ENCODE results near the gene ANKRD42.

DNA sequence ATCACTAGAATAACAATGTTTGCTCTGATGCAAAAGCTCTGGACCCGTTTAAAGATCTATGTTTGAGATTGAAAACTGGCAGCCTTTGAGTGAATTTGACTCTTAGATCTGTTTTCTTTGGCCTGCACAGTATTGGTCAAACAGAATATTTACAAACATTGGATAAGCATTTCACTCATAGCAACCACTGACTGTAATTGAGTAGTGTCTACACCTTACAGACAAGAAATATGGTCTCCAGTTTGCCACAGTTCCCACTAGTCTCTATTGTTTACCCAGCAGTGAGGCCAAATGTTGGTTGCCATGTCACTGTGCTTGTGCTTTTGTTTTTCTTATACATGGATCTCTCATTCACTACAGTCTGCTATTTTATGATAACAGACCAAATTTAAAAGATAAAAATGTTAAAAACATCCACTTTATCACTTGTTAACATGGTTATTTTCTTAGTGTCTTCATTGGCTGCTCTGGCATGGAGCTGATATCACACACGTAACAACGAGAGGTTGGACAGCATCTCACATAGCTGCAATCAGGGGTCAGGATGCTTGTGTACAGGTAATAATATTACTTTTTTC is 12.2 kb downstream of the ANKRD42 start:
- TF ChIP-seq, protein P1, sequence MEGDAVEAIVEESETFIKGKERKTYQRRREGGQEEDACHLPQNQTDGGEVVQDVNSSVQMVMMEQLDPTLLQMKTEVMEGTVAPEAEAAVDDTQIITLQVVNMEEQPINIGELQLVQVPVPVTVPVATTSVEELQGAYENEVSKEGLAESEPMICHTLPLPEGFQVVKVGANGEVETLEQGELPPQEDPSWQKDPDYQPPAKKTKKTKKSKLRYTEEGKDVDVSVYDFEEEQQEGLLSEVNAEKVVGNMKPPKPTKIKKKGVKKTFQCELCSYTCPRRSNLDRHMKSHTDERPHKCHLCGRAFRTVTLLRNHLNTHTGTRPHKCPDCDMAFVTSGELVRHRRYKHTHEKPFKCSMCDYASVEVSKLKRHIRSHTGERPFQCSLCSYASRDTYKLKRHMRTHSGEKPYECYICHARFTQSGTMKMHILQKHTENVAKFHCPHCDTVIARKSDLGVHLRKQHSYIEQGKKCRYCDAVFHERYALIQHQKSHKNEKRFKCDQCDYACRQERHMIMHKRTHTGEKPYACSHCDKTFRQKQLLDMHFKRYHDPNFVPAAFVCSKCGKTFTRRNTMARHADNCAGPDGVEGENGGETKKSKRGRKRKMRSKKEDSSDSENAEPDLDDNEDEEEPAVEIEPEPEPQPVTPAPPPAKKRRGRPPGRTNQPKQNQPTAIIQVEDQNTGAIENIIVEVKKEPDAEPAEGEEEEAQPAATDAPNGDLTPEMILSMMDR (IDR thresholded peaks at IDR 0.05) = no peak
- TF ChIP-seq POLR2A (IDR thresholded peaks at IDR 0.05; ENCODE audit: low read length) (no peak), RFX5 (IDR thresholded peaks at IDR 0.05) (no peak), EHF (CRISPR knock-in tag; IDR thresholded peaks at IDR 0.05) (no peak), EP300 (IDR thresholded peaks at IDR 0.05) (no peak), CHD2 (IDR thresholded peaks at IDR 0.05; ENCODE audit: low read length, partially characterized antibody) (no peak), SREBF2 (IDR thresholded peaks at IDR 0.05) (no peak), RAD21 (conservative IDR thresholded peaks at IDR 0.05 in 1 of 2, IDR thresholded peaks at IDR 0.05 in 1 of 2) (no peak), PHF8 (IDR thresholded peaks at IDR 0.05; ENCODE audit: borderline replicate concordance, low read depth) (no peak)
- TF ChIP-seq, protein P2, sequence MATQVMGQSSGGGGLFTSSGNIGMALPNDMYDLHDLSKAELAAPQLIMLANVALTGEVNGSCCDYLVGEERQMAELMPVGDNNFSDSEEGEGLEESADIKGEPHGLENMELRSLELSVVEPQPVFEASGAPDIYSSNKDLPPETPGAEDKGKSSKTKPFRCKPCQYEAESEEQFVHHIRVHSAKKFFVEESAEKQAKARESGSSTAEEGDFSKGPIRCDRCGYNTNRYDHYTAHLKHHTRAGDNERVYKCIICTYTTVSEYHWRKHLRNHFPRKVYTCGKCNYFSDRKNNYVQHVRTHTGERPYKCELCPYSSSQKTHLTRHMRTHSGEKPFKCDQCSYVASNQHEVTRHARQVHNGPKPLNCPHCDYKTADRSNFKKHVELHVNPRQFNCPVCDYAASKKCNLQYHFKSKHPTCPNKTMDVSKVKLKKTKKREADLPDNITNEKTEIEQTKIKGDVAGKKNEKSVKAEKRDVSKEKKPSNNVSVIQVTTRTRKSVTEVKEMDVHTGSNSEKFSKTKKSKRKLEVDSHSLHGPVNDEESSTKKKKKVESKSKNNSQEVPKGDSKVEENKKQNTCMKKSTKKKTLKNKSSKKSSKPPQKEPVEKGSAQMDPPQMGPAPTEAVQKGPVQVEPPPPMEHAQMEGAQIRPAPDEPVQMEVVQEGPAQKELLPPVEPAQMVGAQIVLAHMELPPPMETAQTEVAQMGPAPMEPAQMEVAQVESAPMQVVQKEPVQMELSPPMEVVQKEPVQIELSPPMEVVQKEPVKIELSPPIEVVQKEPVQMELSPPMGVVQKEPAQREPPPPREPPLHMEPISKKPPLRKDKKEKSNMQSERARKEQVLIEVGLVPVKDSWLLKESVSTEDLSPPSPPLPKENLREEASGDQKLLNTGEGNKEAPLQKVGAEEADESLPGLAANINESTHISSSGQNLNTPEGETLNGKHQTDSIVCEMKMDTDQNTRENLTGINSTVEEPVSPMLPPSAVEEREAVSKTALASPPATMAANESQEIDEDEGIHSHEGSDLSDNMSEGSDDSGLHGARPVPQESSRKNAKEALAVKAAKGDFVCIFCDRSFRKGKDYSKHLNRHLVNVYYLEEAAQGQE (IDR thresholded peaks at IDR 0.05) = no peak
- TF ChIP-seq, protein P3, sequence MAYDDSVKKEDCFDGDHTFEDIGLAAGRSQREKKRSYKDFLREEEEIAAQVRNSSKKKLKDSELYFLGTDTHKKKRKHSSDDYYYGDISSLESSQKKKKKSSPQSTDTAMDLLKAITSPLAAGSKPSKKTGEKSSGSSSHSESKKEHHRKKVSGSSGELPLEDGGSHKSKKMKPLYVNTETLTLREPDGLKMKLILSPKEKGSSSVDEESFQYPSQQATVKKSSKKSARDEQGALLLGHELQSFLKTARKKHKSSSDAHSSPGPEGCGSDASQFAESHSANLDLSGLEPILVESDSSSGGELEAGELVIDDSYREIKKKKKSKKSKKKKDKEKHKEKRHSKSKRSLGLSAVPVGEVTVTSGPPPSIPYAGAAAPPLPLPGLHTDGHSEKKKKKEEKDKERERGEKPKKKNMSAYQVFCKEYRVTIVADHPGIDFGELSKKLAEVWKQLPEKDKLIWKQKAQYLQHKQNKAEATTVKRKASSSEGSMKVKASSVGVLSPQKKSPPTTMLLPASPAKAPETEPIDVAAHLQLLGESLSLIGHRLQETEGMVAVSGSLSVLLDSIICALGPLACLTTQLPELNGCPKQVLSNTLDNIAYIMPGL (CRISPR knock-in tag; IDR thresholded peaks at IDR 0.05; ENCODE audit: borderline replicate concordance) = no peak

Data from A549 (cell line).